AG08395 (cell line): ENCODE results near the gene ZNF30.
"Not testable (repeated sequence)": the region's sequence is repeated elsewhere in the genome, so short reads cannot be mapped to it uniquely, and the experiment has no call there.

ENCODE experiments used
- DNase-seq: peaks from one replicate; pipeline ENCODE4 v3.0.0; 2012; ENCODE audit warnings: mixed read lengths, low spot score

The ZNF30 gene

GRCh38 chr19:34960103-34960805, 33.6 kb downstream of the ZNF30 start:
- DNase-seq: peak; percentile 52

DNA sequence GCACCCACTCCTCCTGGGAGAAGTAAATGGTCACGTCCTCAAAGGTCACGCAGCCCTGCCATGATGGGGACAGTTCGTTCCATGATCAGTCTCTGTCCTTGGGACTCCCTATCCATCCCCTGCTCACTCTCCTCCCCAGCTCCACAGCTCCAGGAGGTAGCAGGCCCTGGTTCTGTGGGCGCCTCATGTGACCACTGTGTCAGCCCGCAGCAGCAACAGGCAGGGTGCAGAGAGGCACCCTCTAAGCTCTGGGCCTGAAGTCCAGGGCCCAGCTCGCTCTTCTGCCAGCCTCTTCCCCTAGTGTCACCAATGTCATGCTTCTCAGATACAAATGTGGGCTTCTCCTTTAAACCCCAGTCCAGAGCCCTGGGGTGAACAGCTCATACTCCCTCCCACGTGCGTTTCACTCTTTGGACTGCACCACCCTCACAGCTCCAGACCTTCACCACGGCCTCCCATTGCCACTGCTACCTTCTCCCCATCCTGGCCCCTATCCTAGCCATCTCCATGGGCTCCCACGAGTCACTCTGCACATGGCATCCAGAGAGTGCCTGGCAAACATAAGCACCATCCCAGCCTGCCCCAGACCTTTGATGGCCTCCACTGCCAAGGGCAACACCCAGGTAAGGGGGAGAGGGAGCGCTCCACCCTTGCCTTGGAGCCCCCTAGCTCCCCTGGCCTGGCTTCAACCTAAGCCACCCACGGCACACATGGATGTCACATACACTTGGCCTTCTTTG, 34.4 kb downstream of the ZNF30 start:
- no peak for DNase-seq

DNA sequence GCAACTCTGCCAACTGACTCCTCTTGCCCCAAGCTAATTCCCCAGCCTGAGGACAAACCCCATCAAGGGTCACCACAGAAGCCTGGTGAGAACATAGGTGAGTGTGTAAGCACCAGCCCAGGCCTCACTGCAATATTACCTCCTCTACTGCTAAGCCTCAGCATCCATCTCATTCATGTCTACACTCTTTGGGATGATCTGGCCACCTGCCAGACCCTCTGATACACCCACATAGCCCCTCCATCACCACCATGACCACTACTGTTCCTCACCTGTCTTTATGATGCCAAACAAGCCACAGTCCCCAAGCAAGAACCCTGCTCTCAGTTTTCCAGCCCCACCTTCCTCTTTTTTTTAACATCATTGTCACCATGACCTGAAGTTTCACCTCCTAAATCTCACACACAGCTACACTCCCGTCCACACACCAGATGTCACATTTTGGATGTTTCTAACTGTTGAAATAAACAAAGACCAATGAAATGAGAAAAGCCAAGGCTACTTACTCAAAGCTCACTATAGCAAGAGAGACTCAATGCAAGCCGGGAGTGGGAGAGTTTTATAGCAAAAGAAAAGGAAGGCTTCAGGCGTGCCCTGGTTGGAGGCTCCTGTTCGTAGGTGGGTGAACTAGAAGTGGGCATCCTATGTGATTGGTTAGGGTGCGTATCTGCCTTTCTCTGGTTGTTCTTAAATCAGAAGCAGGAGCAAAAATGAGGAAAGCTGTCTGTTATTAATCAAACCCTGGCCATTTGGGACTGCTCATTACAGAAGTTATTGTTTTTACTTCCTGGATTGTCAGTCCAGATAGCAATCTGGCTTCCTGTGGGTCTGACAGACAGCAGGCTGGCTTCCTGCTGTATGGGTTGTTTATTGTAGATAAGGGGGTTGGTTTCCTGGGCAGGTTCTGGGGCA, 35.3 kb downstream of the ZNF30 start:
- no peak for DNase-seq

- DNase-seq: peak; percentile 12
Observed at GRCh38 chr19:34962687-34963572, 36.2 kb downstream of the ZNF30 start.

- DNase-seq: peak; percentile 83
Observed at GRCh38 chr19:34963573-34964406, 37.1 kb downstream of the ZNF30 start, which contains the start of gene ZNF792. TSS of gene ZNF792 (minus strand) at chr19:34964229. CDS start at chr19:34963662, 567 bp downstream.

GRCh38 chr19:34964598-34964997, 37.9 kb downstream of the ZNF30 start:
- no peak for DNase-seq

- DNase-seq: not testable (repeated sequence)
Observed at GRCh38 chr19:34965505-34965904, 38.8 kb downstream of the ZNF30 start.

- DNase-seq: no peak
Observed at GRCh38 chr19:34967551-34967950, 40.8 kb downstream of the ZNF30 start.

- no peak for DNase-seq
Observed at GRCh38 chr19:34969721-34970120, 43.0 kb downstream of the ZNF30 start.

GRCh38 chr19:34970185-34970780, 43.6 kb downstream of the ZNF30 start:
- not testable (repeated sequence) for DNase-seq

GRCh38 chr19:34972163-34972705, 45.5 kb downstream of the ZNF30 start:
- DNase-seq: no peak

- no peak for DNase-seq
Observed at GRCh38 chr19:34974646-34975045, 47.9 kb downstream of the ZNF30 start.

GRCh38 chr19:34975056-34975455, 48.4 kb downstream of the ZNF30 start:
- DNase-seq: no peak

DNA sequence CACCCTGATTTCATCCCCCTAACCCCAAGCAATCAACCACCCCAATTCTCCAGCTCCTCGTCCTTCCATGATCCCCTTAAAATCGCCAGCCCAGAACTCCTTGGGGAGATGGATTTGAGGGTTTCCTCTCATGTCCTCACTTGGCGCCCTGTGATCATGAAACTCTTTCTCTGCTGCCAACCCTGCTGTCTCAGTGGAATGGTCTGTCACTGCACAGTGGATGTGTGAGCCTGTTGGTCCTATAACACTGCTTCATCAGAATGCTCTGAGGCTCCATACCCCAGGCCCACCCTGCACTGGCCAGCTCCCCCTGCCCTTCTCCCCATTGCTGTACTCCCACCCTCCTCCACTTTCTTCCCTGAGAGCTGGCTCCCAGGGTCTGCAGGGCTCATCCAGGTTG, 49.9 kb downstream of the ZNF30 start:
- DNase-seq: no peak

DNA sequence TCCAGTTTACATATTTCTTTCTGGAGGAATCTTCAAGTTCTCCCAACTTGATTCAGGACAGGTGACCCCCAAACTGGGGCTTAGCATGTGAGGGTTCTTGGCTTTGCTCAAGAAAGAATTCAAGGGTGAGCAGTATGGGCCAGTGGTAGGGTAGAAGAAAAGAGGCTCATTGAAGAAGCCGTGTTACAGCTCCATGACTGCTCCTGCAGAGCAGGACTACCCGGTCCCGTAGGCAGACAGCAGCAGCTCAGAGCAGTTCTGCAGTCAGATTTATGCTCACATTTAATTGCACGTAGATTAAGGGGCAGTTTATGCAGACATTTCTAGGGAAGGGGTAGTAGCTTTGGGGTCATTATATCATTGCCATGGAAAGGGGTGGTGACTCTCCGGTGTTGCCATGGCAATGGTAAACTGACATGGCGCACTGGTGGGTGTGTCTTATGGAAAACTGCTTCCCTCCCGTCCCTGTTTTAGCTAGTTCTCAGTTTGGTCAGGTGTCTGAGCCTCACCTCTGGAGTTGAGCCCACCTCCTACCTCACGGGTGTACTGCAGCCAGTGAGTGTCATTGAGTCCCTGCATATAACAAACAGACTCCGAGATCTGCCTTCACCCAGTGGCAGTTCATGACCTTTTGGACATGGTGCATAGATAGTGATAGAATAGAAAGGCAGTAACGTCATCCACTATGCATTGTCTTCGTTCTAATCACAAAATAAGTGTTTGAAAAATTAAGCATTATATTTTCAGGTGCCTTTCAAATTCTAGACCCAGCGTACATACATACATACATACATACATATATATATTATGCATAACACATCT, 53.3 kb downstream of the ZNF30 start:
- DNase-seq: no peak

GRCh38 chr19:34982275-34982674, 55.6 kb downstream of the ZNF30 start:
- DNase-seq: no peak

GRCh38 chr19:34983786-34984185, 57.1 kb downstream of the ZNF30 start:
- no peak for DNase-seq

DNA sequence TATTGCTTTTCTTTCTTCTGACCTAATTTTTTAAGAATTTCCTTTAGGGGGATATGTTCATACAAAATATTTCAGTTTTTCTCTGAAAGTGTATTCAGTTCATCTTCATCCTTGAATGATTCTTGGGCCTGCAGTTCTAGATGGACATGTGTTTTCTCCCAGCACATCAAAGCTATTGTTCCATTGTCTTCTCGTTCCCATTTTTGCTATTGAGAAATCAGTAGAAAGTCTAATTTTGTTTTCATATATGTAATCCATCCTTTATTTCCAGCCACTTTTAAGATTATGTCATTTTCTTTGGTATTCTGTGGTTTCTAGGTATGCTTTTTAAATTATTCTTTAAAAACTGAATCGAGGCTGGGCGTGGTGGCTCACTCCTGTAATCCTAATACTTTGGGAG, 57.6 kb downstream of the ZNF30 start:
- DNase-seq: no peak
